Stimulated activated CD8-positive, alpha-beta memory T cell treated with anti-CD3 and anti-CD28 coated beads, Interleukin-15, amount 100 ng/mL, for 4 hours (primary cell): ENCODE results near the gene GPC6.

Experiments used
- DNase-seq, 2 donors: peaks; one replicate each; pipeline ENCODE4 v3.0.0-alpha.2; 2020; ENCODE audit warnings: low read depth in 2 of 2

GPC6 gene

GRCh38 chr13:93561576-93562225, 335.1 kb downstream of the GPC6 start:
- DNase-seq, result no peak

- DNase-seq, result no peak
Measured at GRCh38 chr13:93562676-93563075, 336.1 kb downstream of the GPC6 start.

- no peak for DNase-seq
Measured at GRCh38 chr13:93577105-93577504, 350.5 kb downstream of the GPC6 start.

- DNase-seq, result no peak
Measured at GRCh38 chr13:93589788-93590187, 363.2 kb downstream of the GPC6 start.

- DNase-seq, result no peak
Measured at GRCh38 chr13:93603043-93603442, 376.4 kb downstream of the GPC6 start.

GRCh38 chr13:93614776-93615175, 388.2 kb downstream of the GPC6 start:
- DNase-seq, result no peak

GRCh38 chr13:93620181-93620765, 393.7 kb downstream of the GPC6 start:
- no peak for DNase-seq

GRCh38 chr13:93621051-93621450, 394.4 kb downstream of the GPC6 start:
- no peak for DNase-seq

GRCh38 chr13:93621966-93622365, 395.4 kb downstream of the GPC6 start:
- no peak for DNase-seq

GRCh38 chr13:93624311-93624777, 397.7 kb downstream of the GPC6 start:
- no peak for DNase-seq

GRCh38 chr13:93625536-93625935, 398.9 kb downstream of the GPC6 start:
- DNase-seq, result no peak

- DNase-seq, result no peak
Measured at GRCh38 chr13:93628136-93628797, 401.7 kb downstream of the GPC6 start.

- no peak for DNase-seq
Measured at GRCh38 chr13:93635616-93636032, 409.0 kb downstream of the GPC6 start.

GRCh38 chr13:93637852-93638251, 411.2 kb downstream of the GPC6 start:
- DNase-seq, result no peak

- no peak for DNase-seq
Measured at GRCh38 chr13:93640452-93640851, 413.8 kb downstream of the GPC6 start.

- no peak for DNase-seq
Measured at GRCh38 chr13:93646245-93646644, 419.6 kb downstream of the GPC6 start.

- DNase-seq, result no peak
Measured at GRCh38 chr13:93649496-93649895, 422.9 kb downstream of the GPC6 start.

- no peak for DNase-seq
Measured at GRCh38 chr13:93653776-93654175, 427.2 kb downstream of the GPC6 start.

GRCh38 chr13:93655154-93655553, 428.5 kb downstream of the GPC6 start:
- DNase-seq, result no peak

GRCh38 chr13:93660391-93661063, 433.9 kb downstream of the GPC6 start:
- no peak for DNase-seq

- no peak for DNase-seq
Measured at GRCh38 chr13:93670866-93671265, 444.3 kb downstream of the GPC6 start.

- no peak for DNase-seq
Measured at GRCh38 chr13:93672996-93673395, 446.4 kb downstream of the GPC6 start.

- DNase-seq, result no peak
Measured at GRCh38 chr13:93673885-93674284, 447.3 kb downstream of the GPC6 start.
